Measurements from ENCODE around the gene EWSR1. TPM values are rescaled to one million over a fixed set of nuclear protein-coding genes. Genes with fewer than 3 reads are reported as not detected.
"Not testable (repeated sequence)": the region's sequence is repeated elsewhere in the genome, so short reads cannot be mapped to it uniquely, and the experiment has no call there.

Gene EWSR1
- total RNA-seq, 1 donor from 2014 or later, result 159 TPM

DNA sequence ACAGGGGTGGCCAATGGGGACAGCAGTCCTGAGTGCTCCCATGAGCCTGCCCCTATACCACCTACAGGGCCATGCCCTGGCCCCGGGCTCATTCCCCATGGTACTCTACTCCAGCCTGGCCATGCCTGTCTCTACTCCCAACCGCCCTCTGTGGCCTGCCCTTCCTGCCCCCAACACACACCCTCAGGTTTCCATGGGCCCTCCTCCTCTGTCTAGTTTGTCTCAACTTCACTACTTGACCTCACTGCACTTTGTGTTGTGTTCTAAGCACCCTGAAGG, 73.7 kb downstream of the EWSR1 start:
- Histone ChIP-seq H3K27me3 (ENCODE audit: low read depth) (no peaks in the 10 kb centered on the region), H3K36me3 (peaks cover 99% of the 10 kb centered on the region), H3K27ac (peak overlapping the region; percentile 18), H3K4me1 (peaks cover 9% of the 10 kb centered on the region), H3K4me3 (no peak overlapping the region), H3K9me3 (no peaks in the 10 kb centered on the region)
- ATAC-seq (no peak), DNase-seq (no peak)
- intact Hi-C loops (cut with DNase I), result no loop called here
- TF ChIP-seq, protein P1, sequence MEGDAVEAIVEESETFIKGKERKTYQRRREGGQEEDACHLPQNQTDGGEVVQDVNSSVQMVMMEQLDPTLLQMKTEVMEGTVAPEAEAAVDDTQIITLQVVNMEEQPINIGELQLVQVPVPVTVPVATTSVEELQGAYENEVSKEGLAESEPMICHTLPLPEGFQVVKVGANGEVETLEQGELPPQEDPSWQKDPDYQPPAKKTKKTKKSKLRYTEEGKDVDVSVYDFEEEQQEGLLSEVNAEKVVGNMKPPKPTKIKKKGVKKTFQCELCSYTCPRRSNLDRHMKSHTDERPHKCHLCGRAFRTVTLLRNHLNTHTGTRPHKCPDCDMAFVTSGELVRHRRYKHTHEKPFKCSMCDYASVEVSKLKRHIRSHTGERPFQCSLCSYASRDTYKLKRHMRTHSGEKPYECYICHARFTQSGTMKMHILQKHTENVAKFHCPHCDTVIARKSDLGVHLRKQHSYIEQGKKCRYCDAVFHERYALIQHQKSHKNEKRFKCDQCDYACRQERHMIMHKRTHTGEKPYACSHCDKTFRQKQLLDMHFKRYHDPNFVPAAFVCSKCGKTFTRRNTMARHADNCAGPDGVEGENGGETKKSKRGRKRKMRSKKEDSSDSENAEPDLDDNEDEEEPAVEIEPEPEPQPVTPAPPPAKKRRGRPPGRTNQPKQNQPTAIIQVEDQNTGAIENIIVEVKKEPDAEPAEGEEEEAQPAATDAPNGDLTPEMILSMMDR (IDR thresholded peaks at IDR 0.05), result no peak

DNA sequence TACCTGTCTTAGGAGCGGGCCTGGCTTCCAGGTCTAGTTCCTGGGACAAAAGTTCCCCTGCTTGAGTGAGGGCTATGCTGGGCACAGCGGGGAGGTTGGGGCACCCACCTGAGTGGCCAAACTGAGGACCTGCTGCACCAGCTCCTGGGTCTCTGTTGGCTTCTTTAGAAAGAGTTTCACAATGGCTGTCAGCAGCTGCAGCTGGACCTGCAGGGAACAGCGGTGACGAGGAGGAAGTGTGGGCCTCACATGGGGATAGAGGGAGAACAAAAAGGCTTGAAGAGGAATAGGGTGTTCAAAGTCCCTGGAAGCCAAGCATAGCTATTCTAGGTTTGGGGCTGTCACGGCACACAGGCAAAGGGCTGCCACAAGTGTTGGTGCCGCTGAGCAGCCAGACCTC, 74.1 kb downstream of the EWSR1 start:
- DNase-seq, result no peak
- no peak for ATAC-seq
- H3K4me1 ChIP-seq, result peaks cover 9% of the 10 kb centered on the region
- intact Hi-C loops (cut with DNase I), result no loop called here
- H3K9me3 ChIP-seq, result no peaks in the 10 kb centered on the region
- peaks cover 99% of the 10 kb centered on the region for H3K36me3 ChIP-seq
- H3K27ac ChIP-seq, result peak overlapping the region; percentile 18
- TF ChIP-seq, protein P1 (IDR thresholded peaks at IDR 0.05), result no peak
- no peak overlapping the region for H3K4me3 ChIP-seq
- H3K27me3 ChIP-seq (ENCODE audit: low read depth), result no peaks in the 10 kb centered on the region

DNA sequence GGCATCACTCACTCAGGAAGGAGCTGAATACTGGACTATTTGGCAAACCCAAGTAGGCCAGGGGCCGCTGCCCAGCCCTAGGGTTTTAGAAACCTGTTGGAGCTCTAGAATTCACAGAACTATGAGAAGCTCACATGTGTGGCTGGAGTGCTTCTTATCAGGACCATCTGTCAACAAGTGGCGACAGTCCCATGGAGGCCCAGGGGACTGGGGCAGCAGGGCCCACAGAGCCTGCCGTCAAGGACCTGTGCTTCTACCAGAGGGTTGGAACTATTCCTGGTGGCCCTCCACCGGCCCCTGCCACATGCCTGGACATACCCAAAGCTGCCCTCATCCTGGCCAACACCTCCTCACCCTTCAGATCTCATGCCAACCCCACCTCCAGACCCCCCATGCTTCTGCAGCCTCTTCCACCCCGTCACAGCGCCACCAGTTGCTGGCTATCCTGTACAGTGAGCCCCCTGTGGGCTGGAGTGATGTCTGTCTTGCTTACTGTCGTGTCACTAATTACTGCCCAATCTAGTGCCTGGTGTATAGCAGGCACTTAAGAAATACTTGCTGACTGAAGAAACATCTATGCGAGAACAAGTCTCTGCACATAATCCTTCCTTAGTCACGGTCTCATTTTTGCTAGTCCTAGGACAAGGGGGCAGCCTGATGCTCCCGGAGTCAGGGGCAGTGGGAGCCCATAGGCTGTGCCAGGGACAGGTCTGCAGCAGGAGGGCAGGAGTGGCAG, 74.7 kb downstream of the EWSR1 start:
- intact Hi-C loops (cut with DNase I), result no loop called here
- Histone ChIP-seq H3K27ac (no peak overlapping the region), H3K4me1 (peaks cover 9% of the 10 kb centered on the region), H3K36me3 (peaks cover 99% of the 10 kb centered on the region), H3K9me3 (no peaks in the 10 kb centered on the region), H3K4me3 (no peak overlapping the region), H3K27me3 (ENCODE audit: low read depth) (no peaks in the 10 kb centered on the region)
- ATAC-seq (peak; percentile 13), DNase-seq (no peak)
- TF ChIP-seq, protein P1 (IDR thresholded peaks at IDR 0.05), result no peak

DNA sequence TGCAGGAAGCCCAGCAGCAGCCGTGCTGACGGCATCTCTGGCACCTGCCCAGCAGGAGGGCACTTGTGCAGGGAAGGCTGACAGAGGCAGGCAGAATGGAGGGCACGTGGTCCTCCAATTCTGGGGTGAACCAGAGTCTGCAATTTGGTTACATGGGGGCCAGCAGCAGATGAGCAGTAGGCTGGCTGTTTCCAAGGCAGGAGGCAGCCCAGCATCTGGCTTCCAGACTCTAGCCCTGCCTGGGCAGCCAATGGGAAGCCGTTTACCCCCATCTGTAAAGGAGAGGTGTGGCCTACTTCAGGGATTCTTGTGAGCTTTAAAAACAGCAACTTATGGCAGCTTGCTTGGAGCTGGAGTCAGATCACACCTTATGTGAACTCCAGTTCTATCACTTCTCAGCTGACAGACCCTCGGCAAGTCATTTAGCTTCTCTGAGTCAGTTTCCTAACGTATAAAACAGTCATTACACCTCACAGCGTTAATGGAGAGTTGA, 75.3 kb downstream of the EWSR1 start:
- TF ChIP-seq, protein P1 (IDR thresholded peaks at IDR 0.05), result no peak
- DNase-seq (peak; percentile 75), ATAC-seq (peak; percentile 65 to 73)
- H3K4me3 ChIP-seq, result no peak overlapping the region
- no peak overlapping the region for H3K27ac ChIP-seq
- H3K4me1 ChIP-seq, result peaks cover 9% of the 10 kb centered on the region
- peaks cover 99% of the 10 kb centered on the region for H3K36me3 ChIP-seq
- H3K9me3 ChIP-seq, result no peaks in the 10 kb centered on the region
- H3K27me3 ChIP-seq (ENCODE audit: low read depth), result no peaks in the 10 kb centered on the region
- intact Hi-C loops (cut with DNase I), result no loop called here

DNA sequence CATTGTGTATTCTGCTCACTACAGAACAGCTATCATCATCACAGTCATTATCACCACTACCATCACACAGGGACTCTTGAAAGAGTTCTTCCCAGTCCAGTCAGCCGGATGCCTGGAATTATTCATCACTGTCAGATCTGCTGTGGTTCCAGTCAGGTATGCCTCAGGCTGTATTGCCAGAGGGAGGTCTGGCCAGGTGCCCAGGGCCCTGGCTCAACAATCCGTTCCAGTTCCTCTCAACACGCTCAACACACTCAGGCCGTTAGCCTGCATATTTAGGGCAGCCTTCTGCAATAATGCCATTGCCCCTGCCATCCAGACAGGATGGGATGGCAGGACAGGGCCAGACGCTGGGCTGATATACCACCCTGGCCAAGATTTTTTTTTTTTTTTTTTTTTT, 76.1 kb downstream of the EWSR1 start:
- H3K4me3 ChIP-seq, result no peak overlapping the region
- intact Hi-C loops (cut with DNase I), result no loop called here
- peaks cover 9% of the 10 kb centered on the region for H3K4me1 ChIP-seq
- H3K27ac ChIP-seq, result no peak overlapping the region
- peaks cover 99% of the 10 kb centered on the region for H3K36me3 ChIP-seq
- TF ChIP-seq, protein P1 (IDR thresholded peaks at IDR 0.05), result no peak
- ATAC-seq (peak; percentile 76 to 86), DNase-seq (peak; percentile 79)
- no peaks in the 10 kb centered on the region for H3K27me3 ChIP-seq (ENCODE audit: low read depth)
- H3K9me3 ChIP-seq, result no peaks in the 10 kb centered on the region

DNA sequence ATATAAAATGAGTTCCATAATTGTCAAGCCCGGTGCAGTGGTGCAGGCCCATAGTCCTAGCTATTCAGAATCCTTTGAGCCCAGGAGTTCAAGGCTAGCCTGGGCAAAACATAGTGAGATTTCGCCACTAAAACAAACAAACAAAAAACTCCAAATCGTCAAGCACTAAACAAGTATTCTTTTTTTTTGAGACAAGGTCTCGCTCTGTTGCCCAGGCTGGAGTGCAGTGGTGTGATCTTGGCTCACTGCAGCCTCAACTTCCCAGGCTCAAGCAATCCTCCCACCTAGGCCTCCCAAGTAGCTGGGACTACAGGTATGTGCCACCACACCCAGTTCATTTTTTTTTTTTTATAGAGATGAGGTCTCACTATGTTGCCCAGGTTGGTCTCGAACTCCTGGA, 76.8 kb downstream of the EWSR1 start:
- H3K4me1 ChIP-seq; intact Hi-C loops (cut with DNase I); H3K27ac ChIP-seq; H3K9me3 ChIP-seq; ATAC-seq; H3K27me3 ChIP-seq (ENCODE audit: low read depth); H3K4me3 ChIP-seq; DNase-seq: not testable (repeated sequence)
- peaks cover 99% of the 10 kb centered on the region for H3K36me3 ChIP-seq
